ENCODE results near the gene MEIOB. TPM values are rescaled to one million over a fixed set of nuclear protein-coding genes. Genes with fewer than 3 reads are reported as not detected.

The MEIOB gene
- total RNA-seq, 1 experiment from 2014 or later: not detected

DNA sequence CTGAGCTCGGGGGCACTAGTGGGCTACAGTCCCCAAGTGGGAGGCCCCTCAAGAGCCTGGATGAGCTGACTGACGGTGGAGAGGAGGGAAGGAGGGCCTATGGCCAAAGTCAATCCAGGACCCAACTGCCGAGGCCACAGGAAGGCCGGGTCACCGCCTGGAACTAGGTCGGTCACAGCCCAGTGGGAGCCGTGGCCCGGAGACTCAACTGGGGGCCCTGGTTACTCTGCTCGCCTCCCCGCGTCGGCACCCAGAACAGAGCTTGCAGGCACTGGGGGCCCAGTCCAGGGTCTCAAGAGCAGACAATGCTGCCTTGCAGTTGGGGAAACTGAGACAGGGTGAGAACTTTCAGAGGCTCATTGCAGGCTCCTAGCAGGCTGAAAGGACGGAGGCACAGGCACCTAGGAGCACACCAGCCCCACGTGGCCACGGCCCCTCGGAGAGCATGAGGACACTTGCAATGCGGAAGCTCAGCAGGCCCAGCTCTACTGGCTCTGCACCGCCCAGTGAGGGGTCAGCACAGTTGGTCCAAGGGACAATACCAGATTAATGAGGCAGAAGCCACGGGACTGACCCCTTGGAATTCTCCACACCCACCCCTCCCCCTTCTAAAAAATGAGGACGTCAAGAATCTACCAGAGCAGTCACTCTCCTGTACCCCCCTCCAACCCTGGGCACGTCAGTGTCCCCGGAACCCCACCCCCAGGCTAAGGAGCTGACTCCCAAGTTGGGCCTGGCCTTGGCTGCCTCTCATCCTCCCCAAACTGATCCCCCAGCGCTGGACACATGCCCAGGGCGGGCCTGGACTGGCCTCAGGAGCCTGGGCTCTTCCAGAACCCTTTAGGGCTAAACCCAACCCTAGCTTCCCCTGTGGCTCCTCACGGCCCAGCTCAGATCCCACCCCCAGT, 44.0 kb upstream of the MEIOB start:
- H3K4me3 Mint-ChIP-seq (ENCODE audit: unreplicated experiment): no peak overlapping the region
- POLR2A ChIA-PET: interaction anchor here (0.6 to 0.8 kb wide), 2 partner anchors 36 to 161 kb away, joined by 3 read pairs; no protein-coding TSS in a partner anchor
- H3K27me3 Mint-ChIP-seq (ENCODE audit: insufficient read depth, unreplicated experiment): peaks cover 41% of the 10 kb centered on the region
- H3K36me3 Mint-ChIP-seq (ENCODE audit: insufficient read depth, unreplicated experiment): no peaks in the 10 kb centered on the region
- no peak overlapping the region for H3K27ac Mint-ChIP-seq (ENCODE audit: low read depth, unreplicated experiment)
- no peak for DNase-seq (ENCODE audit: unreplicated experiment)
- BruUV-seq (replicated peaks): no TSS peak
- no peaks in the 10 kb centered on the region for H3K9me3 Mint-ChIP-seq (ENCODE audit: unreplicated experiment)
- intact Hi-C loops (cut with micrococcal nuclease): no loop called here
- CTCF ChIA-PET: interaction anchor here (0.7 to 1.4 kb wide), 2 partner anchors 45 to 70 kb away, joined by 3 to 4 read pairs; no protein-coding TSS in a partner anchor
- H3K4me1 Mint-ChIP-seq (ENCODE audit: insufficient read depth, unreplicated experiment): peaks cover 6% of the 10 kb centered on the region
- TF ChIP-seq, protein P1, sequence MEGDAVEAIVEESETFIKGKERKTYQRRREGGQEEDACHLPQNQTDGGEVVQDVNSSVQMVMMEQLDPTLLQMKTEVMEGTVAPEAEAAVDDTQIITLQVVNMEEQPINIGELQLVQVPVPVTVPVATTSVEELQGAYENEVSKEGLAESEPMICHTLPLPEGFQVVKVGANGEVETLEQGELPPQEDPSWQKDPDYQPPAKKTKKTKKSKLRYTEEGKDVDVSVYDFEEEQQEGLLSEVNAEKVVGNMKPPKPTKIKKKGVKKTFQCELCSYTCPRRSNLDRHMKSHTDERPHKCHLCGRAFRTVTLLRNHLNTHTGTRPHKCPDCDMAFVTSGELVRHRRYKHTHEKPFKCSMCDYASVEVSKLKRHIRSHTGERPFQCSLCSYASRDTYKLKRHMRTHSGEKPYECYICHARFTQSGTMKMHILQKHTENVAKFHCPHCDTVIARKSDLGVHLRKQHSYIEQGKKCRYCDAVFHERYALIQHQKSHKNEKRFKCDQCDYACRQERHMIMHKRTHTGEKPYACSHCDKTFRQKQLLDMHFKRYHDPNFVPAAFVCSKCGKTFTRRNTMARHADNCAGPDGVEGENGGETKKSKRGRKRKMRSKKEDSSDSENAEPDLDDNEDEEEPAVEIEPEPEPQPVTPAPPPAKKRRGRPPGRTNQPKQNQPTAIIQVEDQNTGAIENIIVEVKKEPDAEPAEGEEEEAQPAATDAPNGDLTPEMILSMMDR (IDR thresholded peaks at IDR 0.05; ENCODE audit: unreplicated experiment): no peak

DNA sequence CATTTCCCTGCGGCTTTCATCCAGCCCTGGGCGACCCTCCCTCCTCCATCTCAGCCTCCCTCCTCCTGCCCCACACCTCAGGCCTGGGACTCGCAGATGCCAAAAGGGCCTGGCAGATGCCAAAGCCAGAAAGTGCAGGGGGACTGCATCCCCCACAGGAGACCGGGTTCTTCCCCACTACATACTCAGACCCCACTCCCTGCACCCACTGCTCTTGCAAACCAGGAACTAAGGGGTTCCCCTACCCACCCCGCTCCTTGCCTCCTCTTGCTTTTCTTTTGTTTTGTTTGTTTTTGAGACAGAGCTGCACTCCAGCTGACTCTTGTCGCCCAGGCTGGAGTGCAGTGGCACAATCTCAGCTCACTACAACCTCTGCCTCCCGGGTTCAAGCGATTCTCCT, 43.0 kb upstream of the MEIOB start:
- ChIA-PET CTCF (interaction anchor here (1.4 kb wide), 1 partner anchor 44 kb away, joined by 4 read pairs; no protein-coding TSS in a partner anchor), POLR2A (no interaction called here)
- intact Hi-C loops (cut with micrococcal nuclease): no loop called here
- TF ChIP-seq, protein P1 (IDR thresholded peaks at IDR 0.05; ENCODE audit: unreplicated experiment): no peak
- H3K9me3 Mint-ChIP-seq (ENCODE audit: unreplicated experiment): no peaks in the 10 kb centered on the region
- peaks cover 31% of the 10 kb centered on the region for H3K27me3 Mint-ChIP-seq (ENCODE audit: insufficient read depth, unreplicated experiment)
- H3K4me3 Mint-ChIP-seq (ENCODE audit: unreplicated experiment): no peak overlapping the region
- H3K27ac Mint-ChIP-seq (ENCODE audit: low read depth, unreplicated experiment): no peak overlapping the region
- BruUV-seq (replicated peaks): no TSS peak
- H3K36me3 Mint-ChIP-seq (ENCODE audit: insufficient read depth, unreplicated experiment): no peaks in the 10 kb centered on the region
- DNase-seq (ENCODE audit: unreplicated experiment): no peak
- no peaks in the 10 kb centered on the region for H3K4me1 Mint-ChIP-seq (ENCODE audit: insufficient read depth, unreplicated experiment)

DNA sequence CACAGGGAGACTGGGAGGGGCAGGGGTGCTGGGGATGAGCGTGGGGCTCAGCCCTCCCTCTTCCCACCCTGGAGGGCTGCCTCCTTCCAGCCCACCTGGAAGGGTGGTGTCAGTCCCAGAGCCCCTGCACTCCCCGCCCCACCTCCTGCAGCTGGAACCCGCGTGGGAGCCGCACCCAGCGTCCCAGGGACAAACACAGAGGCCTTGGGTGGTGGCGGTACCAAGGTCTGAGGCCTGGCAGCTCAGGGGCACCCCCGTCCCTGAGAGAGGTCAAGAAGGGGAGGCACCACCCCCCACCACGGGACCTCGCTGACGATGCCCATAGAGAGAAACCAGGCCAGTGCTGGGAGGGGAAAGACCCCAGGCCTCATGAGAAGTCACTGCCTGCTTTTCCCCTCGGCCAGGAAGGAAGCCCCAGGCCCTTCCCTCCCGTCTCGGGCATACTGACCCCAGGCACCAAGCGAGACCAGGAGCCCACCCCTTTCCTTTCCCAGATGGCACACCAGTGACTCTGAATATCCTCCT, 42.2 kb upstream of the MEIOB start:
- TF ChIP-seq, protein P1 (IDR thresholded peaks at IDR 0.05; ENCODE audit: unreplicated experiment): no peak
- POLR2A ChIA-PET: interaction anchor here (0.9 kb wide), 1 partner anchor 302 kb away, joined by 3 read pairs; no protein-coding TSS in a partner anchor
- H3K27ac Mint-ChIP-seq (ENCODE audit: low read depth, unreplicated experiment): no peak overlapping the region
- intact Hi-C loops (cut with micrococcal nuclease): no loop called here
- no TSS peak for BruUV-seq (replicated peaks)
- no peak for DNase-seq (ENCODE audit: unreplicated experiment)
- no peaks in the 10 kb centered on the region for H3K4me1 Mint-ChIP-seq (ENCODE audit: insufficient read depth, unreplicated experiment)
- no peaks in the 10 kb centered on the region for H3K9me3 Mint-ChIP-seq (ENCODE audit: unreplicated experiment)
- H3K36me3 Mint-ChIP-seq (ENCODE audit: insufficient read depth, unreplicated experiment): no peaks in the 10 kb centered on the region
- CTCF ChIA-PET: interaction anchor here (1.0 kb wide), 1 partner anchor 12 kb away, joined by 4 read pairs; no protein-coding TSS in a partner anchor
- H3K4me3 Mint-ChIP-seq (ENCODE audit: unreplicated experiment): no peak overlapping the region
- H3K27me3 Mint-ChIP-seq (ENCODE audit: insufficient read depth, unreplicated experiment): peaks cover 23% of the 10 kb centered on the region
